Sigmoid colon (tissue), 4 donors: Measurements from ENCODE around the gene DIAPH2.

ENCODE experiments used
- EP300 ChIP-seq, 4 donors: sonication (generic); formaldehyde crosslinking; IDR thresholded peaks; one replicate each; pipeline ENCODE4 v1.6.1; 2017; ENCODE audit warnings: antibody characterized with exemption in 4 of 4
- POLR2A ChIP-seq, 2 donors: fragments of 450-650 bp; IDR thresholded peaks; one replicate each; pipeline ENCODE4 v1.6.1; 2016; ENCODE audit warnings: antibody characterized with exemption in 2 of 2, mild to moderate bottlenecking in 2 of 2, moderate library complexity in 2 of 2
- TF ChIP-seq, protein P1 (sequence below), 4 experiments: fragments of 450-650 bp in 3 of 4; fragments of 200-600 bp in 1 of 4; IDR thresholded peaks; one replicate each; pipeline ENCODE4 v1.5.1; 2016 to 2019; ENCODE audit warnings: antibody characterized with exemption in 4 of 4, mild to moderate bottlenecking in 3 of 4, moderate library complexity in 2 of 4

DNA sequence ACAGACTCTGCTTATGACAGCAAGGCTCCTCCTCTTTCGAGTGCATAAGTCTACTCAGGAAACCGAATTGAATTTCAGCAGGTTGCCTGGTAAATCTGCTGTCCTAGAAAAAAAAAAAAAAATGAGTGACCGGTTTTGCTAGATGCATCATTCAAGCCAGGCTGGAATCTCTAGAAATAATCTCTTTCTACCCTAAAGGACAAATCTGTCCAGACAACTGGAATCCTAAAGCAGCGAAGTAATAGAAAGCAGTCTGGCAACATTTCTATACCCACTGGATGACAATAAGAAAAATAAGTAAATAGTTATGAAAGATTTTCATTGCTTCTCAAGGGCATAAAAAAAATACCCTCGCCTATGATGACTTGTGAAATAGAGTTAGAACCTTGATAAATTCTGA lies 902.5 kb downstream of the DIAPH2 start:
- TF ChIP-seq, protein P1, sequence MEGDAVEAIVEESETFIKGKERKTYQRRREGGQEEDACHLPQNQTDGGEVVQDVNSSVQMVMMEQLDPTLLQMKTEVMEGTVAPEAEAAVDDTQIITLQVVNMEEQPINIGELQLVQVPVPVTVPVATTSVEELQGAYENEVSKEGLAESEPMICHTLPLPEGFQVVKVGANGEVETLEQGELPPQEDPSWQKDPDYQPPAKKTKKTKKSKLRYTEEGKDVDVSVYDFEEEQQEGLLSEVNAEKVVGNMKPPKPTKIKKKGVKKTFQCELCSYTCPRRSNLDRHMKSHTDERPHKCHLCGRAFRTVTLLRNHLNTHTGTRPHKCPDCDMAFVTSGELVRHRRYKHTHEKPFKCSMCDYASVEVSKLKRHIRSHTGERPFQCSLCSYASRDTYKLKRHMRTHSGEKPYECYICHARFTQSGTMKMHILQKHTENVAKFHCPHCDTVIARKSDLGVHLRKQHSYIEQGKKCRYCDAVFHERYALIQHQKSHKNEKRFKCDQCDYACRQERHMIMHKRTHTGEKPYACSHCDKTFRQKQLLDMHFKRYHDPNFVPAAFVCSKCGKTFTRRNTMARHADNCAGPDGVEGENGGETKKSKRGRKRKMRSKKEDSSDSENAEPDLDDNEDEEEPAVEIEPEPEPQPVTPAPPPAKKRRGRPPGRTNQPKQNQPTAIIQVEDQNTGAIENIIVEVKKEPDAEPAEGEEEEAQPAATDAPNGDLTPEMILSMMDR (IDR thresholded peaks at IDR 0.05), result no peak
- TF ChIP-seq EP300 (IDR thresholded peaks at IDR 0.05) (no peak), POLR2A (IDR thresholded peaks at IDR 0.05) (no peak)
